GM12892 (cell line): ENCODE measurements around the gene ZBTB3.
"Not testable (repeated sequence)": the region's sequence is repeated elsewhere in the genome, so short reads cannot be mapped to it uniquely, and the experiment has no call there.

Experiments used
- POLR2A ChIP-seq: IDR thresholded peaks from 2 replicates; pipeline ENCODE4 v1.6.1; 2011; ENCODE audit warnings: low read depth, low read length, control low read depth
- POLR2AphosphoS5 ChIP-seq: IDR thresholded peaks from 2 replicates; pipeline ENCODE4 v1.6.1; 2011; ENCODE audit warnings: low read depth, low read length, control low read depth
- TAF1 ChIP-seq: IDR thresholded peaks from 2 replicates; pipeline ENCODE4 v1.6.1; 2011; ENCODE audit warnings: low read depth, mild to moderate bottlenecking, control low read depth, low read length, borderline replicate concordance

DNA sequence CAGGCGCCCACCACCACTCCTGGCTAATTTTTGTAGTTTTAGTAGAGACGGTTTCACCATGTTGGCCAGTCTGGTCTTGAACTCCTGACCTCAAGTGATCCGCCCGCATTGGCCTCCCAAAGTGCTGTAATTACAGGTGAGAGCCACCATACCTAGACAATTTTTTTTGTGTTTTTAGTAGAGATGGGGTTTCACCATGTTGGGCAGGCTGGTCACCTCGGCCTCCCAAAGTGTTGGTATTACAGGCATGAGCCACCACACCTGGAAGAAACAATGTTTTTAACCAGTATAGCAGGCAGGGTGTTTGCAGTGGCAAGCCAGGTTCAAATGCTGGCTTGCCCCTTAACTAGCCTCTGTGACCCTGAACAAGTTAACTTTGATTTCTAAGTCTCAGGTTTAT, 4.0 kb downstream of the ZBTB3 start:
- TF ChIP-seq POLR2AphosphoS5, POLR2A, TAF1: not testable (repeated sequence)
